Lower lobe of right lung (tissue), 2 donors: ENCODE data around the gene FHIT. TPM values are rescaled to one million over a fixed set of nuclear protein-coding genes. Genes with fewer than 3 reads are reported as not detected.
"Not testable (repeated sequence)": the region's sequence is repeated elsewhere in the genome, so short reads cannot be mapped to it uniquely, and the experiment has no call there.

ENCODE experiments used
- ATAC-seq, 2 donors: fragments of 200-7000 bp; cut with Tn5 transposase; one replicate each; pipeline ENCODE4 v1.9.1; 2020 to 2022; ENCODE audit warnings: mild to moderate bottlenecking in 2 of 2, moderate library complexity in 2 of 2
- DNase-seq: peaks from one replicate; pipeline ENCODE4 v3.0.0-alpha.2; 2020
- H3K27ac ChIP-seq: fragments of 200-600 bp; one replicate; pipeline ENCODE4 v1.8.0; 2022
- H3K27me3 ChIP-seq: fragments of 200-600 bp; one replicate; pipeline ENCODE4 v1.8.0; 2022; ENCODE audit warnings: low read depth
- H3K36me3 ChIP-seq: fragments of 200-600 bp; one replicate; pipeline ENCODE4 v1.8.0; 2022; ENCODE audit warnings: mild to moderate bottlenecking
- H3K4me1 ChIP-seq: fragments of 200-600 bp; one replicate; pipeline ENCODE4 v1.8.0; 2022
- H3K4me3 ChIP-seq: fragments of 200-600 bp; one replicate; pipeline ENCODE4 v1.8.0; 2022; ENCODE audit warnings: mild to moderate bottlenecking
- H3K9me3 ChIP-seq: fragments of 200-600 bp; one replicate; pipeline ENCODE4 v1.8.0; 2022
- intact Hi-C: fragments of 100-400 bp; cut with DNase I; formaldehyde crosslinking; loops from one replicate; pipeline ENCODE4 v1.11.0; 2022
- total RNA-seq: library from RNA; stranded (reverse); fragmentation: NEBNext Ultra II Directional; extraction: Animal tissue kit (Norgen Biotek cat#: 25700); gene quantifications from one replicate; pipeline ENCODE4 v1.2.1, GENCODE V29; 2021
- TF ChIP-seq, protein P1 (sequence below): fragments of 200-600 bp; IDR thresholded peaks from one replicate; pipeline ENCODE4 v1.8.0; 2022; ENCODE audit warnings: antibody characterized with exemption, mild to moderate bottlenecking
- donor health status: DM: no; HTN: yes; CAD: no; lungs with severe emphysema.

The FHIT gene
- total RNA-seq, 1 donor from 2014 or later, result 10.3 TPM

- no peak for DNase-seq
- H3K4me3 ChIP-seq, result no peak overlapping the region
- H3K4me1 ChIP-seq, result no peaks in the 10 kb centered on the region
- H3K36me3 ChIP-seq, result no peaks in the 10 kb centered on the region
- H3K27me3 ChIP-seq, result no peaks in the 10 kb centered on the region
- H3K9me3 ChIP-seq, result no peaks in the 10 kb centered on the region
- ATAC-seq, result no peak
- intact Hi-C loops, result no loop called here
- no peak overlapping the region for H3K27ac ChIP-seq
- TF ChIP-seq, protein P1, sequence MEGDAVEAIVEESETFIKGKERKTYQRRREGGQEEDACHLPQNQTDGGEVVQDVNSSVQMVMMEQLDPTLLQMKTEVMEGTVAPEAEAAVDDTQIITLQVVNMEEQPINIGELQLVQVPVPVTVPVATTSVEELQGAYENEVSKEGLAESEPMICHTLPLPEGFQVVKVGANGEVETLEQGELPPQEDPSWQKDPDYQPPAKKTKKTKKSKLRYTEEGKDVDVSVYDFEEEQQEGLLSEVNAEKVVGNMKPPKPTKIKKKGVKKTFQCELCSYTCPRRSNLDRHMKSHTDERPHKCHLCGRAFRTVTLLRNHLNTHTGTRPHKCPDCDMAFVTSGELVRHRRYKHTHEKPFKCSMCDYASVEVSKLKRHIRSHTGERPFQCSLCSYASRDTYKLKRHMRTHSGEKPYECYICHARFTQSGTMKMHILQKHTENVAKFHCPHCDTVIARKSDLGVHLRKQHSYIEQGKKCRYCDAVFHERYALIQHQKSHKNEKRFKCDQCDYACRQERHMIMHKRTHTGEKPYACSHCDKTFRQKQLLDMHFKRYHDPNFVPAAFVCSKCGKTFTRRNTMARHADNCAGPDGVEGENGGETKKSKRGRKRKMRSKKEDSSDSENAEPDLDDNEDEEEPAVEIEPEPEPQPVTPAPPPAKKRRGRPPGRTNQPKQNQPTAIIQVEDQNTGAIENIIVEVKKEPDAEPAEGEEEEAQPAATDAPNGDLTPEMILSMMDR, result no peak
Observed at GRCh38 chr3:61199843-61200242, 51.4 kb downstream of the FHIT start.

DNA sequence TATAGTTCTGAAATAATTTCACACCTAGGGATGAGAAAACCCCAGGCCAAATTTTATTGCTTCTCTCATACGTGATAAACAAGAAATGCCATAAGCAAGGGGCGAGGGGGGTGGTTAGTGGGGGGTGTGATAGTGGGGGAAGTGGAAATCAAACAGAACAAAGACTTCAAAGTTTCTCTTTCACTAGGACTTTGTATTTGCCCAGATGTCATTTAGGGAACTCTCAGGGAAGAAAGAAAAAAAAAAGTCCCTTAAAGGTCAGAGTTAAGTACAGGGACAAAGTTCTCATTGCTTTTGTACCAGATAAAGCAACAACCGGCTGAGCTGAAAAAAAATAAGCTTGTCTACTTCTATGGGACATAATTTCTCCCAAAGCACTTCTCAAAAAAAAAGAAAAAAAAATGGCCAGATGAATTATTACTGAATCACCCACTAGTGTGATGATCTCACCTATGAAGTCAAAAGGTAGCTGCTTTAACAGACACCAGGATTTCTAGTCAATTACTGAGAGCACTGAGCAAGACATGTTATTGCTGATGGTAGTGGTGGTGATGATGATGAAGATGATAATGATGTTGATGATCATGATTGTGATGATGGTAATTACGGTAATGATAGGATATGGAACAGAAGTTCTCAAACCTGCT is 56.2 kb downstream of the FHIT start:
- intact Hi-C loops, result no loop called here
- TF ChIP-seq, protein P1, result no peak
- H3K4me3 ChIP-seq, result no peak overlapping the region
- H3K4me1 ChIP-seq, result no peaks in the 10 kb centered on the region
- H3K27ac ChIP-seq, result no peak overlapping the region
- no peaks in the 10 kb centered on the region for H3K27me3 ChIP-seq
- H3K36me3 ChIP-seq, result no peaks in the 10 kb centered on the region
- no peak for DNase-seq
- no peak for ATAC-seq
- no peaks in the 10 kb centered on the region for H3K9me3 ChIP-seq

- Histone ChIP-seq H3K27me3 (no peaks in the 10 kb centered on the region), H3K36me3 (no peaks in the 10 kb centered on the region), H3K4me1 (no peaks in the 10 kb centered on the region), H3K4me3 (no peak overlapping the region), H3K27ac (no peak overlapping the region), H3K9me3 (no peaks in the 10 kb centered on the region)
- intact Hi-C loops, result no loop called here
- TF ChIP-seq, protein P1, result no peak
- no peak for ATAC-seq
- DNase-seq, result no peak
Observed at GRCh38 chr3:61192222-61192621, 59.0 kb downstream of the FHIT start.

- ATAC-seq, H3K36me3 ChIP-seq, DNase-seq, H3K27ac ChIP-seq, intact Hi-C loops, H3K9me3 ChIP-seq, H3K4me1 ChIP-seq, H3K27me3 ChIP-seq, H3K4me3 ChIP-seq: not testable (repeated sequence)
Observed at GRCh38 chr3:61190205-61190604, 61.0 kb downstream of the FHIT start.

- no peak for ATAC-seq
- Histone ChIP-seq H3K36me3 (no peaks in the 10 kb centered on the region), H3K27ac (no peak overlapping the region), H3K4me1 (no peaks in the 10 kb centered on the region), H3K9me3 (no peaks in the 10 kb centered on the region), H3K4me3 (no peak overlapping the region), H3K27me3 (no peaks in the 10 kb centered on the region)
- TF ChIP-seq, protein P1, result no peak
- DNase-seq, result no peak
- intact Hi-C loops, result no loop called here
Observed at GRCh38 chr3:61186030-61186429, 65.2 kb downstream of the FHIT start.

- TF ChIP-seq, protein P1, result no peak
- DNase-seq, result no peak
- no peak for ATAC-seq
Observed at GRCh38 chr3:61184956-61185355, 66.3 kb downstream of the FHIT start.

More at GRCh38 chr3:61184956-61185355, 66.3 kb downstream of the FHIT start:
- Histone ChIP-seq H3K27ac (no peak overlapping the region), H3K9me3 (no peaks in the 10 kb centered on the region), H3K4me3 (no peak overlapping the region), H3K36me3 (no peaks in the 10 kb centered on the region), H3K4me1 (no peaks in the 10 kb centered on the region), H3K27me3 (no peaks in the 10 kb centered on the region)
- intact Hi-C loops, result no loop called here
